SK-N-SH (cell line): Measurements from ENCODE around the gene SCYL1. TPM values are rescaled to one million over a fixed set of nuclear protein-coding genes. Genes with fewer than 3 reads are reported as not detected.

Experiments used
- CTCF ChIA-PET: fragments of 300-600, 350-600 bp; formaldehyde crosslinking; extraction: SDS; loops from one replicate; lab custom pipeline; 2021; lab: Yijun Ruan, JAX
- POLR2A ChIA-PET: fragments of 350-600 bp; sonication (Branson Sonifier 250); formaldehyde crosslinking; extraction: SDS; loops from one replicate; lab custom pipeline; 2020; ENCODE audit warnings: antibody characterized with exemption, inconsistent platforms; lab: Yijun Ruan, JAX
- DNase-seq: peaks from one replicate; pipeline ENCODE4 v3.0.0; 2012
- H2AFZ ChIP-seq: fragments of 200-600 bp; sonication (generic); 2 replicates; pipeline ENCODE4 v1.8.1; 2016; ENCODE audit warnings: antibody characterized with exemption, mild to moderate bottlenecking, low read depth
- H3F3A ChIP-seq: fragments of 200-600 bp; sonication (generic); replicated peaks from 2 replicates; pipeline ENCODE3; 2016; ENCODE audit warnings: antibody characterized with exemption, mild to moderate bottlenecking; ENCODE audit not compliant: insufficient read depth
- H3K27ac ChIP-seq, 2 experiments: fragments of 200-500 bp in 1 of 2; fragments of 200-600 bp in 1 of 2; sonication (Bioruptor generic) in 1 of 2; sonication (generic), shearing (Covaris generic) in 1 of 2; 2 replicates each; pipeline versions ENCODE4 v1.5.1 to v1.6.1; 2014 to 2016; ENCODE audit warnings: low read depth in 2 of 2, inconsistent platforms in 1 of 2, low read length in 1 of 2, mild to moderate bottlenecking in 1 of 2, mixed read lengths in 1 of 2
- H3K27me3 ChIP-seq: fragments of 200-600 bp; sonication (generic), shearing (Covaris generic); 2 replicates; pipeline ENCODE4 v1.6.1; 2016; ENCODE audit warnings: mixed run types; ENCODE audit not compliant: insufficient read depth
- H3K36me3 ChIP-seq, 2 experiments: fragments of 200-500 bp in 1 of 2; fragments of 200-600 bp in 1 of 2; sonication (Bioruptor generic) in 1 of 2; sonication (generic) in 1 of 2; replicated peaks in 1 of 2; 2 replicates each; pipeline versions ENCODE3 to v1.5.1; 2014 to 2016; ENCODE audit warnings: low read length in 1 of 2, mild to moderate bottlenecking in 1 of 2; ENCODE audit not compliant: insufficient read depth in 2 of 2, control insufficient read depth in 1 of 2
- H3K4me1 ChIP-seq, 2 experiments: fragments of 200-500 bp in 1 of 2; fragments of 200-600 bp in 1 of 2; sonication (Bioruptor generic) in 1 of 2; sonication (generic), shearing (Covaris generic) in 1 of 2; 2 replicates each; pipeline versions ENCODE4 v1.5.1 to v1.6.1; 2014 to 2016; ENCODE audit warnings: low read depth in 1 of 2, low read length in 1 of 2, mixed run types in 1 of 2; ENCODE audit not compliant: insufficient read depth in 2 of 2, control insufficient read depth in 1 of 2
- H3K4me2 ChIP-seq: fragments of 200-600 bp; sonication (generic), shearing (Covaris generic); 2 replicates; pipeline ENCODE4 v1.6.1; 2017; ENCODE audit warnings: mixed run types
- H3K4me3 ChIP-seq, 2 experiments: fragments of 200-500 bp in 1 of 2; fragments of 200-600 bp in 1 of 2; sonication (Bioruptor generic) in 1 of 2; sonication (generic), shearing (Covaris generic) in 1 of 2; 2 replicates each; pipeline versions ENCODE4 v1.5.1 to v1.8.1; 2014 to 2016; ENCODE audit warnings: low read depth in 2 of 2, inconsistent platforms in 1 of 2, low read length in 1 of 2, mild to moderate bottlenecking in 1 of 2, mixed read lengths in 1 of 2, moderate library complexity in 1 of 2
- H3K79me2 ChIP-seq: fragments of 200-600 bp; sonication (generic); 2 replicates; pipeline ENCODE4 v1.8.1; 2017; ENCODE audit warnings: mild to moderate bottlenecking; ENCODE audit not compliant: insufficient read depth
- H3K9ac ChIP-seq: fragments of 200-600 bp; sonication (generic); 2 replicates; pipeline ENCODE4 v1.6.1; 2017; ENCODE audit warnings: mixed run types
- H3K9me2 ChIP-seq: fragments of 200-600 bp; sonication (generic); 2 replicates; pipeline ENCODE4 v1.6.1; 2017; ENCODE audit warnings: mixed run types
- H3K9me3 ChIP-seq: fragments of 200-600 bp; sonication (generic); 2 replicates; pipeline ENCODE4 v1.6.1; 2017; ENCODE audit warnings: mixed run types, mild to moderate bottlenecking, moderate library complexity
- H4K20me1 ChIP-seq: fragments of 200-600 bp; sonication (generic); 2 replicates; pipeline ENCODE4 v1.6.1; 2017; ENCODE audit warnings: mild to moderate bottlenecking, mixed run types; ENCODE audit not compliant: insufficient read depth
- CHD2 ChIP-seq: fragments of 150-350 bp; IDR thresholded peaks from 2 replicates; pipeline ENCODE4 v1.6.1; 2018; ENCODE audit warnings: low read length; ENCODE audit not compliant: partially characterized antibody
- ELF1 ChIP-seq: IDR thresholded peaks from 2 replicates; pipeline ENCODE4 v1.4.0; 2012
- FOSL2 ChIP-seq: IDR thresholded peaks from 2 replicates; pipeline ENCODE4 v1.4.0; 2012; ENCODE audit warnings: low read depth, mild to moderate bottlenecking, moderate library complexity, borderline replicate concordance
- FOXJ3 ChIP-seq: sonication (generic); formaldehyde crosslinking; IDR thresholded peaks from 2 replicates; pipeline ENCODE4 v1.5.1; 2020; ENCODE audit warnings: mild to moderate bottlenecking, missing genetic modification reagents
- FOXM1 ChIP-seq: IDR thresholded peaks from 2 replicates; pipeline ENCODE4 v1.4.0; 2012; ENCODE audit warnings: low read depth, mild to moderate bottlenecking
- JUND ChIP-seq: IDR thresholded peaks from 2 replicates; pipeline ENCODE4 v1.4.0; 2012
- MEF2A ChIP-seq: IDR thresholded peaks from 2 replicates; pipeline ENCODE4 v1.4.0; 2012; ENCODE audit warnings: low read depth, borderline replicate concordance
- NFIC ChIP-seq: IDR thresholded peaks from 2 replicates; pipeline ENCODE4 v1.4.0; 2012; ENCODE audit warnings: borderline replicate concordance
- RCOR1 ChIP-seq: fragments of 150-350 bp; IDR thresholded peaks from 2 replicates; pipeline ENCODE4 v1.6.1; 2017; ENCODE audit warnings: antibody characterized with exemption, low read length
- RFX5 ChIP-seq: IDR thresholded peaks from 2 replicates; pipeline ENCODE4 v1.6.1; 2012; ENCODE audit warnings: mild to moderate bottlenecking, improper control_type of control experiment, low read length
- TAF1 ChIP-seq: IDR thresholded peaks from 2 replicates; pipeline ENCODE4 v1.6.1; 2012; ENCODE audit warnings: low read depth, mild to moderate bottlenecking, low read length, moderate library complexity, borderline replicate concordance
- TEAD4 ChIP-seq: IDR thresholded peaks from 2 replicates; pipeline ENCODE4 v1.4.0; 2012; ENCODE audit warnings: mild to moderate bottlenecking, borderline replicate concordance; ENCODE audit not compliant: insufficient read depth
- WGBS: methylation state at CpG from one replicate; pipeline ENCODE4 v1.1.6; 2017; ENCODE audit warnings: low lambda C conversion rate; 5-methylcytosine and 5-hydroxymethylcytosine counted together
- polyA plus RNA-seq, 3 experiments: library from polyadenylated mRNA; depleted of rRNA; stranded (reverse); fragments of >200 nt; gene quantifications; 2 replicates each; pipeline ENCODE4 v1.2.3, GENCODE V29; 2012
- TF ChIP-seq, protein P1 (sequence below): IDR thresholded peaks from 2 replicates; pipeline ENCODE4 v1.4.0; 2012; ENCODE audit warnings: low read depth
- TF ChIP-seq, protein P2 (sequence below): IDR thresholded peaks from 2 replicates; pipeline ENCODE4; 2012
- TF ChIP-seq, protein P3 (sequence below): IDR thresholded peaks from 2 replicates; pipeline ENCODE4 v1.4.0; 2012; ENCODE audit warnings: low read depth, borderline replicate concordance
- TF ChIP-seq, protein P4 (sequence below): fragments of 150-350 bp; IDR thresholded peaks from 2 replicates; pipeline ENCODE4 v1.6.1; 2016; ENCODE audit warnings: mild to moderate bottlenecking, low read depth, low read length

Gene SCYL1
- polyA plus RNA-seq, 1 of the 3 experiments (the other 2 are of a cell fraction) = 79.9 TPM

DNA sequence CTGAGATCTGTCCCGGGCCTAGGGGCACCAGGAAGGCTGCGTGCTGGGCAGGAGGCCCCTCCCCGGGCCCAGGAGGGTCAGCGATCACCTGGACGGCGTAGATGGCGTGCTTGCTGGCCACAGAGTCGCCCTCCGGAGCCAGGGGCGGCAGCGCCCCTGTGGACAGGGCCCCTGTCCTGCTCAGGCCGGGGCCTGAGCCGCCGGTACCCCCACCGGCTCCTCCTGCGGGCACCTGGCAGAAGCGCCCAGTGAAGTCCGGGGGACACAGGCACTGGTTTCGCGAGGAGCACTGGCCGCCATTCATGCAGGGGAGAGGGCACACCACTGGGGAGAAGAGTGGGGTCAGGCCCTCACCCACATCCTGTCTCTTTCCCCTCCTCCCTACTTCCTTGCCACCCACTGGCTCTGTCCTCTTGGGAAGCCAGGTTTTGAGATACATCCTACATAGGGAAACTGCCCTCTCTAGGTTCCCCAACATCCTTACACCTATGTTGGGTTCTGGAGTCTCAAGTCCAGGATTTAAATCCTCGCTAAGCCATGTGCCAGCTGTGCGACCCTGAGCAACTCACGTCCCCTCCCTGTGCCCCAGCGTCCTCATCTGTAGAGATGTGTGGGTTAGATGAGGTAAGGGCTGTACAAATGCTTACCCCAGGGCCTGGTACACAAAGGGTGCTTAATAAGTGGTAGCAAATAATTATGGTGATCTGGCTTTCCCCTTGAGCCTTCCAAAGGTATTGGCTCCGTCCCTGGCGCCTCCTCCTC, 29.4 kb downstream of the SCYL1 start:
- Histone ChIP-seq H3K9me2 (no peaks in the 10 kb centered on the region), H3K9me3 (no peaks in the 10 kb centered on the region), H2AFZ (no peak overlapping the region), H3K27ac (no peak overlapping the region), H3K36me3 (peaks cover 22 to 31% of the 10 kb centered on the region in 2 experiments), H3K4me3 (no peak overlapping the region), H3K79me2 (peaks cover 53% of the 10 kb centered on the region), H4K20me1 (peaks cover 21% of the 10 kb centered on the region), H3F3A (peaks cover 14% of the 10 kb centered on the region), H3K4me2 (0 out of 2 replicates have a peak overlapping the region, but pooled peaks have one; percentile 93), H3K9ac (no peak overlapping the region), H3K4me1 (peaks cover 24 to 41% of the 10 kb centered on the region in 2 experiments; a peak in 3 of 4 replicates), H3K27me3 (no peaks in the 10 kb centered on the region)
- POLR2A ChIA-PET = no interaction called here
- TF ChIP-seq CHD2 (no peak), TAF1 (no peak), RCOR1 (no peak), FOXM1 (no peak), RFX5 (no peak), TEAD4 (no peak), MEF2A (no peak), NFIC (no peak), JUND (no peak), FOXJ3 (CRISPR knock-in tag) (no peak), ELF1 (no peak), FOSL2 (no peak)
- TF ChIP-seq, protein P1, sequence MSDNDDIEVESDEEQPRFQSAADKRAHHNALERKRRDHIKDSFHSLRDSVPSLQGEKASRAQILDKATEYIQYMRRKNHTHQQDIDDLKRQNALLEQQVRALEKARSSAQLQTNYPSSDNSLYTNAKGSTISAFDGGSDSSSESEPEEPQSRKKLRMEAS = no peak
- TF ChIP-seq, protein P2, sequence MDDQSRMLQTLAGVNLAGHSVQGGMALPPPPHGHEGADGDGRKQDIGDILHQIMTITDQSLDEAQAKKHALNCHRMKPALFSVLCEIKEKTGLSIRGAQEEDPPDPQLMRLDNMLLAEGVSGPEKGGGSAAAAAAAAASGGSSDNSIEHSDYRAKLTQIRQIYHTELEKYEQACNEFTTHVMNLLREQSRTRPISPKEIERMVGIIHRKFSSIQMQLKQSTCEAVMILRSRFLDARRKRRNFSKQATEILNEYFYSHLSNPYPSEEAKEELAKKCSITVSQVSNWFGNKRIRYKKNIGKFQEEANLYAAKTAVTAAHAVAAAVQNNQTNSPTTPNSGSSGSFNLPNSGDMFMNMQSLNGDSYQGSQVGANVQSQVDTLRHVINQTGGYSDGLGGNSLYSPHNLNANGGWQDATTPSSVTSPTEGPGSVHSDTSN = no peak
- TF ChIP-seq, protein P3, sequence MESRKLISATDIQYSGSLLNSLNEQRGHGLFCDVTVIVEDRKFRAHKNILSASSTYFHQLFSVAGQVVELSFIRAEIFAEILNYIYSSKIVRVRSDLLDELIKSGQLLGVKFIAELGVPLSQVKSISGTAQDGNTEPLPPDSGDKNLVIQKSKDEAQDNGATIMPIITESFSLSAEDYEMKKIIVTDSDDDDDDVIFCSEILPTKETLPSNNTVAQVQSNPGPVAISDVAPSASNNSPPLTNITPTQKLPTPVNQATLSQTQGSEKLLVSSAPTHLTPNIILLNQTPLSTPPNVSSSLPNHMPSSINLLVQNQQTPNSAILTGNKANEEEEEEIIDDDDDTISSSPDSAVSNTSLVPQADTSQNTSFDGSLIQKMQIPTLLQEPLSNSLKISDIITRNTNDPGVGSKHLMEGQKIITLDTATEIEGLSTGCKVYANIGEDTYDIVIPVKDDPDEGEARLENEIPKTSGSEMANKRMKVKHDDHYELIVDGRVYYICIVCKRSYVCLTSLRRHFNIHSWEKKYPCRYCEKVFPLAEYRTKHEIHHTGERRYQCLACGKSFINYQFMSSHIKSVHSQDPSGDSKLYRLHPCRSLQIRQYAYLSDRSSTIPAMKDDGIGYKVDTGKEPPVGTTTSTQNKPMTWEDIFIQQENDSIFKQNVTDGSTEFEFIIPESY = no peak
- TF ChIP-seq, protein P4, sequence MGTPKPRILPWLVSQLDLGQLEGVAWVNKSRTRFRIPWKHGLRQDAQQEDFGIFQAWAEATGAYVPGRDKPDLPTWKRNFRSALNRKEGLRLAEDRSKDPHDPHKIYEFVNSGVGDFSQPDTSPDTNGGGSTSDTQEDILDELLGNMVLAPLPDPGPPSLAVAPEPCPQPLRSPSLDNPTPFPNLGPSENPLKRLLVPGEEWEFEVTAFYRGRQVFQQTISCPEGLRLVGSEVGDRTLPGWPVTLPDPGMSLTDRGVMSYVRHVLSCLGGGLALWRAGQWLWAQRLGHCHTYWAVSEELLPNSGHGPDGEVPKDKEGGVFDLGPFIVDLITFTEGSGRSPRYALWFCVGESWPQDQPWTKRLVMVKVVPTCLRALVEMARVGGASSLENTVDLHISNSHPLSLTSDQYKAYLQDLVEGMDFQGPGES = no peak
- CTCF ChIA-PET = interaction anchor here (1.6 to 6.4 kb wide), 3 partner anchors 12 to 18 kb away, joined by 10 to 88 read pairs (median 53); partner anchors contain the start of gene FAM89B
- DNase-seq = no peak
- 94% methylated on average over 9 of the region's 27 CpGs for WGBS
